Dendritic cell treated with granulocyte-macrophage colony-stimulating factor and Interleukin-4, amounts not matched to agents 40 ng/mL and 50 ng/mL, for 4 days (primary cell): ENCODE measurements around the gene SNCG.
"Not testable (repeated sequence)": the region's sequence is repeated elsewhere in the genome, so short reads cannot be mapped to it uniquely, and the experiment has no call there.

ENCODE experiments used
- H3K27ac Mint-ChIP-seq: one replicate; pipeline ENCODE4 v1.8.0; 2022; ENCODE audit warnings: mild to moderate bottlenecking, mixed read lengths
- H3K27me3 Mint-ChIP-seq: one replicate; pipeline ENCODE4 v1.8.0; 2022; ENCODE audit warnings: mild to moderate bottlenecking, mixed read lengths
- H3K36me3 Mint-ChIP-seq: one replicate; pipeline ENCODE4 v1.8.0; 2022; ENCODE audit warnings: low read depth, mixed read lengths
- H3K4me1 Mint-ChIP-seq: one replicate; pipeline ENCODE4 v1.8.0; 2022; ENCODE audit warnings: low read depth, mixed read lengths
- H3K4me3 Mint-ChIP-seq: one replicate; pipeline ENCODE4 v1.8.0; 2022; ENCODE audit warnings: mild to moderate bottlenecking, moderate library complexity, mixed read lengths
- H3K9me3 Mint-ChIP-seq: one replicate; pipeline ENCODE4 v1.8.0; 2022; ENCODE audit warnings: mixed read lengths
- intact Hi-C: fragments of 100-400 bp; cut with micrococcal nuclease; formaldehyde crosslinking; loops from one replicate; pipeline ENCODE4 v1.15.0; 2022

The SNCG gene

DNA sequence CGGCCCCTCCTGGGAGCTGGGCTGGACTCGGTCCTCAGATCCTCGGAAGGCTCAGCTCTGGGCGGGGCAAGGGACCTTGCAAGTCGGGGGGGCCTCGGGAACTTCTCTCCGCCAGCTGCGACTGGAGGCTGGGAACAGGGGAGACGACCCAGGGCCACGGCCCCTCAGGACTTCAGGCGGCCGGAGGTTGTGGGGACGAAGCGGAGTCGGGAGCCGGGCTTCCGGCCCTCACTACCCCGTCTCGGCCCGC is 12.5 kb downstream of the SNCG start:
- peak overlapping the region; percentile 90 for H3K4me3 Mint-ChIP-seq
- H3K36me3 Mint-ChIP-seq, result peaks cover 6% of the 10 kb centered on the region
- H3K27ac Mint-ChIP-seq, result peak overlapping the region; percentile 95
- H3K4me1 Mint-ChIP-seq, result peaks cover 49% of the 10 kb centered on the region
- H3K9me3 Mint-ChIP-seq, result no peaks in the 10 kb centered on the region
- peaks cover 71% of the 10 kb centered on the region for H3K27me3 Mint-ChIP-seq
- intact Hi-C loops, result no loop called here

DNA sequence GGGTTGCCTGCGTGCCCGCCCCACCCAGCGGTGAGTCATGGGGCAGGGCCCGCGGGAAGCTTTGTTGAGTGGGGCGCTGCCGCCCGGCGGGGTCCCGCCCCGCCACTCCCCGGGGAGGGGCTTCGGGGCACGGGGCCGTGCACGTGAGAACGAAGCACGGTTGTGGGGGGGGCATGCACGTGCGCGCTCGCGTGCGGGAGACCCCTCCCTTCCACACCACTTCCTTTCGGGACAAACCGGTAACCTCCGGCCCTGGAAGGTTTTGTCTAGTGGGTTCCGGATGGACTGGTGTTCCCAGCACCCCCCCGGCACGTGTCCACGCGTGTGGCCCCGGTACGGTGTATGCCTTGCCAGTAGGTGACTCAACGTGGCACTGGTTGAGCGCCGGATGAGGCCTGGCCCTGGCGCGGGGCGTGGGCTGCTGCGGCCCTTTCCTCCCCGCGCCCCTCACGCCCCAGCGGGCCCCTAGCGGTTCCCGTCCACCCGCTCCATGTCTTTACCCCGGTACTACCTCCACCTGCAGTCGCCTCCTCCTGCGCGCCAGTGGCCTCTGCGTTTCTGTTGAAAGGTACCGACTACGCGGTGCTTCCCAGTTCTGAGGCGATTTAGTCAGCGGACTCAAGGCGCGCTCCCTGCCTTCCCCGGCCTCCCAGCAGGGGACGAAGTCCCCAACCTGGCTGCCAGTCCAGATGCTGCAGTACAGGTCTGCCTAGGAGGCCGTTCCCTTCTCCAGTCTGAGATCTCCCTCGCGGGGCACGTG is 13.0 kb downstream of the SNCG start:
- peak overlapping the region; percentile 95 for H3K27ac Mint-ChIP-seq
- H3K4me3 Mint-ChIP-seq, result peak overlapping the region; percentile 90
- intact Hi-C loops, result no loop called here
- H3K9me3 Mint-ChIP-seq, result no peaks in the 10 kb centered on the region
- H3K36me3 Mint-ChIP-seq, result peaks cover 6% of the 10 kb centered on the region
- H3K27me3 Mint-ChIP-seq, result peaks cover 66% of the 10 kb centered on the region
- H3K4me1 Mint-ChIP-seq, result peaks cover 44% of the 10 kb centered on the region

DNA sequence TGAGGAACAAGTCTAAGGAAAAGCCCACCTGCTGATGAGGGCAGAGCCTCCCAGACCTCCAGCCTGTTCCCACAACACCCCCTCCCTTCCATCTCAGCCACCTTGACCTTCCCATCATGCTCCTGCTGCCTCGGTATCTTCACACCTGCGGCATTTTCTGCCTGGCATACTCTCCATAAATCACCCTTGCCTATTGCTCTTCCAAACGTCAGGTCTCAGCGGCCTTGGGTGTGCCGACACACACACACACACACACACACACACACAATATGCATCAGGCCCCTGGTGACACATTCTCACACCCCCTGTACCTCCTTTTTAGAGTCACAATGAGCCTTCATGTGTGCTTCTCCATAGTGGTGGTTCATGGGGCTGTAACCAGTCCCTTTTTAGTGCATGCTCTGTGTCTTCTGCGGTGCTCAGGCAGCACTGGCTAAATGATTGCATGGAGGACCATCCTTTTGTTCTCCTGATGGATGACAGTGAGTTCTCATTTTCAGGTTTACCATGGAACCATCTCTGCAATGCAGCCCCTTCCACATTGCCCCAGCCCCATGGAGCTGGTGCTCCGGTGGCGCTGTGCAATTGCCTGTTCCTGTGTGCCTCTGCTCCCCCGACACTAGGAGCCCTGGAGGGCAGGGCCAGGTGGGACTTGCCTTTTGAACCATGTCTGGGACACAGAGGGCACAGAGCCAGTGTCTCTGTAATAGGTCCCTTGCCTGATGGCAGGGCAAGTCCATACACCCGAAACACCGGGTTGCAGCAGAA is 14.4 kb downstream of the SNCG start:
- Mint-ChIP-seq H3K4me1 (peaks cover 39% of the 10 kb centered on the region), H3K4me3 (no peak overlapping the region), H3K9me3 (no peaks in the 10 kb centered on the region), H3K27me3 (peaks cover 55% of the 10 kb centered on the region), H3K27ac (peak overlapping the region; percentile 0), H3K36me3 (peaks cover 6% of the 10 kb centered on the region)
- intact Hi-C loops, result no loop called here

DNA sequence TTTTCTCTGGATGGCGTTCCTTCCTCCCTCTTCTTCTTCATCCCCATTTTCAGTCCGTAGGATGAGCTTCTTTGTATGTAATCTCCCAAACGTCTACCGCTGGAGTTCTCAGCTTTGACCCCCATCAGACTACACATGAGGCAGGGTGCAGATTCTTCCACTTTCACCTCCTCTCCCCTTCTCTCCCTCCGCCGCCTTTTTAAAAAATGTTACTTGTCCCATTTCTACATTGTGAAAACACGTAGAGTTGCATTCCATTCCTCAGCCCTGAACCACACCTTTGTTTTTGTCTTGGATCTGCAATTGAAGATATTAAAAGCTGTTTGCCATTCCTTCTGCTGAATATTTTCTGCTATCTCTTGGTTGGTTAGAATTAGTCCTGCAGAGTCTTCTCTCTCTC is 16.1 kb downstream of the SNCG start:
- Mint-ChIP-seq H3K27ac (no peak overlapping the region), H3K4me1 (peaks cover 22% of the 10 kb centered on the region), H3K27me3 (peaks cover 39% of the 10 kb centered on the region), H3K9me3 (no peaks in the 10 kb centered on the region), H3K36me3 (peaks cover 6% of the 10 kb centered on the region), H3K4me3 (no peak overlapping the region)
- intact Hi-C loops, result no loop called here

DNA sequence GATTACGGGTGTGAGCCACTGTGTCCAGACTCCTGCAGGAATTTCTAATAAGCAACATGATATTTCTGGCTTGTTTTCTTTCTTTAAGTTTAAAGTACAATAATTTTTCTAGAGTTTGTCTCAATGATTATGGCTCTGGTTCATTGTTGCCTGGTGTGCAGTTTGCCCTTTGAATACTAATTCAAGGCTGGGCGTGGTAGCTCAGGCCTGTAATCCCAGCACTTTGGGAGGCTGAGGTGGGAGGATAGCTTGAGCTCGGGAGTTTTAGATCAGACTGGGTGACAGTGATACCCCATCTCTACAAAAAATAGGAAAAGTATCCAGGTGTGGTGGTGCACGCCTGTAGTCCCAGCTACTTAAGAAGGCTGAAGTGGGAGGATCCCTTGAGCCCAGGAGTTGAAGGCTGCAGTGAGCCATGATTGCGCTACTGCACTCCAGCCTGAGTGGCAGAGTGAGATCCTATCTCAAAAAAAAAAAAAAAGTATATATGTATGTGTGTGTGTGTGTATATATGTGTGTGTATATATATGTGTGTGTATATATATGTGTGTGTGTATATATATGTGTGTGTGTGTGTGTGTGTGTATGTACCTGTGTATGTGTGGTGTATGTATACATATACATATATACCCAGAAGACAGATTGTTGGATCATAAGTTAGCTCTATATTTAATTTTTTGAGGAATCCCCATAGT is 18.1 kb downstream of the SNCG start:
- Mint-ChIP-seq H3K4me3 (no peak overlapping the region), H3K27me3 (peaks cover 38% of the 10 kb centered on the region), H3K36me3 (no peaks in the 10 kb centered on the region), H3K9me3 (no peaks in the 10 kb centered on the region), H3K4me1 (peaks cover 5% of the 10 kb centered on the region), H3K27ac (no peak overlapping the region)
- intact Hi-C loops, result no loop called here

DNA sequence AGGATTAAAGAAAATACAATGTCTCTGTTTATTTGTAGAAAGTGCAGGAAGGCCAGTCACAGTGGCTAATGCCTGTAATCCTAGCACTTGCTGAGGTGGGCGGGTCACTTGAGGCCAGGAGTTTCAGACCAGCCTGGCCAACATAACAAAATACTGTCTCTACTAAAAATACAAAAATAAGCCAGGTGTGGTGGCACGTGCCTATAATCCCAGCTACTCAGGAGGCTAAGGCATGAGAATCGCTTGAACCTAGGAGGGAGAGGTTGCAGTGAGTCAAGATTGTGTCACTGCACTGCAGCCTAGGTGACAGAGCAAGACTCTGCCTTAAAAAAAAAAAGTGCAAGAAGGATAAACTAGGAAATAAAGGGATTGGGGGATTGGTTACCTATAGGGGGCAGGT is 20.1 kb downstream of the SNCG start:
- intact Hi-C loops, result not testable (repeated sequence)

DNA sequence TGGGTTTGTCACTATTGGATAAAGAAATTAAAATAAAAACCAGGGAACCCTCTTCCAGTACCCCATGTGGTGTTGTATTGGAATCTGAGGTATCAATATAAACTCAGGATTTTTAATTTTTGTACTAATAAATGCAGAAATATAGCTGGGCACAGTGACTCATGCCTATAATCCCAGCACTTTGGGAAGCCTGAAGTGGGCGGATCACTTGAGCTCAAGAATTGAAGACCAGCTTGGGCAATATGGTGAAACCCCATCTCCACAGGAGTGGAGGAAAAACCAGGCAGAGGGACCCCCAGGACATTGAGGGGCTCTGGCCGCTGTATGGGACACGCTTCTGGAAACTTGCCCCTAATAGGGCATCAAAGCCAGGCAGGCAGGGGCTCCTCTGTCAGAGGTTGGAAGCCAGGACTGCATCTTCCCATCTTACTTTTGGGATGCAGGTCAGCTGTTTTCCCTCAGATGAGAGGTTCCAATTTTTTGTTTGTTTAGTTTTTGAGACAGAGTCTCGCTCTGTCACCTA is 21.0 kb downstream of the SNCG start:
- intact Hi-C loops, result no loop called here
- Mint-ChIP-seq H3K36me3 (no peaks in the 10 kb centered on the region), H3K4me1 (no peaks in the 10 kb centered on the region)

More for the DNA sequence above, 20.1 kb downstream of the SNCG start:
- not testable (repeated sequence) for H3K27ac Mint-ChIP-seq, H3K4me1 Mint-ChIP-seq, H3K4me3 Mint-ChIP-seq, H3K9me3 Mint-ChIP-seq, H3K36me3 Mint-ChIP-seq
- peaks cover 20% of the 10 kb centered on the region for H3K27me3 Mint-ChIP-seq

DNA sequence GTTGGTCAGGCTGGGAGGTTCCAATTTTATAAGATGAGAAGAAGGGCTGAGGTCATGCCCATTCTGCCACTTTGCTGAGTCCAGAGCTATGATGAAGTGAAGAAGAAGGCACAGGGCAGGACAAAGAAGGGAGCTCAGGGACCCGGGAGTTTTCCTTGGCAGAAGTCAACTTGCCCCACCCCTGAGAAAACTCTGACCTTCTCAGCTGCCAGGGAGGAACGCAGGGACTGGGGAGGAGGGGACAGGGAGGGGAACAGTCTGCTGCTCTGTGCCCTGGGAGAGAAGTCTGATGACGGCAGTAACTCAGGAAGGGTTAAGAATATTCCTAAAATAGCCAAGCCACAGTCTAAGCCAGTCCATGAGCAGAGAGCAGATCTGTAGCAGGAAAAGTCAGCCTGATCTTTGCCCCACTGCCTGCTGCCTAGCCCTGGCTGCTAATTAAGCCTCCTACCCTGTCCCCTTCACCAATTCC is 21.6 kb downstream of the SNCG start:
- Mint-ChIP-seq H3K9me3 (no peaks in the 10 kb centered on the region), H3K4me1 (no peaks in the 10 kb centered on the region), H3K36me3 (no peaks in the 10 kb centered on the region), H3K4me3 (no peak overlapping the region), H3K27me3 (peaks cover 12% of the 10 kb centered on the region), H3K27ac (no peak overlapping the region)
- intact Hi-C loops, result no loop called here

More for the DNA sequence above, 21.0 kb downstream of the SNCG start:
- no peaks in the 10 kb centered on the region for H3K9me3 Mint-ChIP-seq
- no peak overlapping the region for H3K27ac Mint-ChIP-seq
- H3K4me3 Mint-ChIP-seq, result no peak overlapping the region
- peaks cover 16% of the 10 kb centered on the region for H3K27me3 Mint-ChIP-seq

DNA sequence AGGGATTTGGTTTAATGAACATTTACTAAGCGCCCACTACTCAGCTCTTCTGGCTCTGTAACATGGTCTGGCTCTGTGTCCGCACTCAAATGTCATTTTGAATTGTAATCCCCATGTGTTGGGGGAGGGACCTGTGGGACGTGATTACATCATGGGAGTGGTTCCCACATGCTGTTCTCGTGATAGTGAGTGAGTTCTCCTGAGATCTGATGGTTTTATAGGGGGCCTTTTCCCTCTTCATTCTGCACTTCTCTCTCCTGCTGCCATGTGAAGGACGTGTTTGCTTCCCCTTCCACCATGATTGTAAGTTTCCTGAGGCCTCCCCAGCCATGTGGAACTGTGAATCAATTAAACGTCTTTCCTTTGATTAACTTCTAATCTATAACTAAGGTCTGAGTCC is 22.6 kb downstream of the SNCG start:
- H3K27ac Mint-ChIP-seq, intact Hi-C loops, H3K36me3 Mint-ChIP-seq, H3K4me1 Mint-ChIP-seq, H3K9me3 Mint-ChIP-seq, H3K4me3 Mint-ChIP-seq: not testable (repeated sequence)
- peaks cover 12% of the 10 kb centered on the region for H3K27me3 Mint-ChIP-seq

DNA sequence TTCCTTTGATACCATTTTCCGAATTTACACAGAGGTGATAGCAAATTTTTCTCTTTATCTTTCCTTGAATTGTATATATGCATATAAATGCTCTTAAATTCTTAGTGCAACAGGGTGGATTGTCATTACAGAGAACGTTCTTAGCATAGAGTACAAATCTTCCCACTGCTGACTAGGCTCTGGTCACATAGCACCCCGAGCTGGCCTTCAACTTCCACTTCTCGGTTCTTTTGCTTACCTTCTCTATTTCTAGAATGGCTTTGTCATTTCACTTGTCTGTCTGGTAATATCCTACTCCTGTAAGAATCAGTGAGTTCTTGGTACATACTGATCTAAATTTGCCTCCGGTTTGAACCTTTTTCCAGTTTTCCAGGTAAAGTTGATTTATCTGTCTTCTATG is 23.3 kb downstream of the SNCG start:
- Mint-ChIP-seq H3K27me3 (peaks cover 12% of the 10 kb centered on the region), H3K4me1 (no peaks in the 10 kb centered on the region), H3K9me3 (peaks cover 8% of the 10 kb centered on the region), H3K36me3 (no peaks in the 10 kb centered on the region), H3K4me3 (no peak overlapping the region), H3K27ac (no peak overlapping the region)
- intact Hi-C loops, result no loop called here

DNA sequence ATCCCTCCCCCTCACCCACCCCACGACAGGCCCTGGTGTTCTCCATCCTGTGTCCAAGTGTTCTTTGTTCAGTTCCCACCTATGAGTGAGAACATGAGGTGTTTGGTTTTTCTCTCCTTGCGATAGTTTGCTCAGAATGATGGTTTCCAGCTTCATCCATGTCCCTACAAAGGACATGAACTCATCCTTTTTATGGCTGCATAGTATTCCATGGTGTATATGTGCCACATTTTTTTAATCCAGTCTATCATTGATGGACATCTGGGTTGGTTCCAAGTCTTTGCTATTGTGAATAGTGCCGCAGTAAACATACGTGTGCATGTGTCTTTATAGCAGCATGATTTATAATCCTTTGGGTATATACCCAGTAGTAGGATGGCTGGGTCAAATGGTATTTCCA is 26.1 kb downstream of the SNCG start:
- H3K4me3 Mint-ChIP-seq, H3K27ac Mint-ChIP-seq, H3K36me3 Mint-ChIP-seq, H3K4me1 Mint-ChIP-seq, intact Hi-C loops, H3K9me3 Mint-ChIP-seq: not testable (repeated sequence)
- peaks cover 16% of the 10 kb centered on the region for H3K27me3 Mint-ChIP-seq

DNA sequence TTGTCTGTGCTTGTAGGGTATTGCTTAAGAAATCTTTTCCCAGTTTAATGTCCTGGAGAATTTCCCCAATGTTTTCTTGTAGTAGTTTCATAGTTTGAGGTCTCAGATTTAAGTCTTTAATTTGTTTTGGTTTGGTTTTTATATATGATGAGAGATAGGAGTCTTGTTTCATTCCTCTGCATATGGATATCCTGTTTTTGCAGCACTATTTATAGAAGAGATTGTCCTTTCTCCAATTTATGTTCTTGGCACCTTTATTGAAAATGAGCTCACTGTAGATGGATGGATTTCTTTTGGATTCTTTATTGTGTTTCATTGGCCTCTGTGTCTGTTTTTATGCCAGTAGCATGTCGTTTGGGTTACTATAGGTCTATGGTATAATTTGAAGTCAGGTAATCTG is 30.1 kb downstream of the SNCG start:
- H3K27me3 Mint-ChIP-seq, result peaks cover 6% of the 10 kb centered on the region
- intact Hi-C loops, result no loop called here
- H3K4me3 Mint-ChIP-seq, result no peak overlapping the region
- H3K4me1 Mint-ChIP-seq, result no peaks in the 10 kb centered on the region
- no peaks in the 10 kb centered on the region for H3K36me3 Mint-ChIP-seq
- no peak overlapping the region for H3K27ac Mint-ChIP-seq
- peaks cover 8% of the 10 kb centered on the region for H3K9me3 Mint-ChIP-seq

DNA sequence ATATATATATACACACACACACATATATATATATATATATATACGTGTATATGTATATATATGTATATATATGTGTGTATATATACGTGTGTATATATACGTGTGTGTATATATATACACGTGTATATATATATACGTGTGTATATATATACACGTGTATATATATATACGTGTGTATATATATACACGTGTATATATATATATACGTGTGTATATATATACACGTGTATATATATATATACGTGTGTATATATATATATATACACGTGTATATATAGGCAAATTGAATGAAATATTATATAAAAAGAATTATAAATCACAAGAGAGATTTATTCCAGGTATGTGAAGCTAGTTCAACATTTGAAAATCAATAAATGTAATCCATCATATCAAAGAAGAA is 33.0 kb downstream of the SNCG start:
- H3K4me3 Mint-ChIP-seq, H3K27ac Mint-ChIP-seq, H3K36me3 Mint-ChIP-seq, H3K4me1 Mint-ChIP-seq, H3K9me3 Mint-ChIP-seq, H3K27me3 Mint-ChIP-seq, intact Hi-C loops: not testable (repeated sequence)

DNA sequence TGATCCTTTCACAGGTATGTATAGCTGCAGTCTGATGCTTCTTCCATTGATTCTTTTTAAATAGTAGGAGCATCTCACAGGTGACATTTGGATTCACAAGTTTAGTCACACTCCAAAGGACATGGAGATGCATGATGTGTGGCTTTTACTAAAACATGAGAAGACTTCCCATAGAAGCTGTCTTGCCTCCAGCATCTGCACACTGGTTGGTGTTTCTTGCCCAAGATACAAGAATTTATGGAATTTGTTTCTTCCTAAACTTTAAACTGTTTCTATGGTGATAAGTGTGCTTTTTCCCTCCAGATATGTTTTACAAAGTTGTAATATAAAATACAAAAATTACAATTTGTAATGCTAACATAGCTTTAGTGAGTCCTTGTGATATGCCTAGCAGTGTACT is 34.1 kb downstream of the SNCG start:
- Mint-ChIP-seq H3K4me1 (no peaks in the 10 kb centered on the region), H3K27ac (no peak overlapping the region), H3K9me3 (no peaks in the 10 kb centered on the region), H3K36me3 (no peaks in the 10 kb centered on the region), H3K27me3 (peaks cover 6% of the 10 kb centered on the region), H3K4me3 (no peak overlapping the region)
- intact Hi-C loops, result no loop called here
